GM23338 (cell line): ENCODE data around the gene TNNI3. TPM values are rescaled to one million over a fixed set of nuclear protein-coding genes. Genes with fewer than 3 reads are reported as not detected.
A peak's percentile ranks its signal among the peaks of the same experiment; 100 is the strongest.

Experiments used
- ATAC-seq: fragments of 200-7000 bp; cut with Tn5 transposase; 3 replicates; pipeline ENCODE4 v1.9.1; 2020
- DNase-seq: peaks from one replicate; pipeline ENCODE4 v3.0.0-alpha.2; 2015; ENCODE audit warnings: low spot score
- H2AFZ ChIP-seq: fragments of 200-600 bp; sonication (generic); 2 replicates; pipeline ENCODE4 v1.8.0; 2016; ENCODE audit warnings: antibody characterized with exemption, mild to moderate bottlenecking, moderate library complexity
- H3F3A ChIP-seq: fragments of 200-600 bp; sonication (generic); replicated peaks from 2 replicates; pipeline ENCODE4 v1.8.0; 2017; ENCODE audit warnings: antibody characterized with exemption, mixed run types, low read depth
- H3K27ac ChIP-seq: fragments of 200-600 bp; sonication (generic); 2 replicates; pipeline ENCODE4 v1.6.1; 2016; ENCODE audit warnings: low read depth
- H3K27me3 ChIP-seq: fragments of 200-600 bp; sonication (generic); 2 replicates; pipeline ENCODE4 v1.8.0; 2016; ENCODE audit warnings: mild to moderate bottlenecking, mixed run types, moderate library complexity; ENCODE audit not compliant: insufficient read depth
- H3K36me3 ChIP-seq: fragments of 200-600 bp; sonication (generic); 2 replicates; pipeline ENCODE4 v1.8.0; 2016; ENCODE audit warnings: mild to moderate bottlenecking; ENCODE audit not compliant: insufficient read depth
- H3K4me1 ChIP-seq: fragments of 200-600 bp; sonication (generic); 2 replicates; pipeline ENCODE4 v1.8.0; 2016; ENCODE audit warnings: mild to moderate bottlenecking, moderate library complexity; ENCODE audit not compliant: insufficient read depth
- H3K4me2 ChIP-seq: fragments of 200-600 bp; sonication (generic); 2 replicates; pipeline ENCODE4 v1.7.1; 2017; ENCODE audit warnings: mixed run types
- H3K4me3 ChIP-seq: fragments of 200-600 bp; sonication (generic); 2 replicates; pipeline ENCODE4 v1.6.1; 2016; ENCODE audit warnings: mixed run types
- H3K79me2 ChIP-seq: fragments of 200-600 bp; sonication (generic); replicated peaks from 2 replicates; pipeline ENCODE4 v1.8.0; 2017; ENCODE audit warnings: mild to moderate bottlenecking; ENCODE audit not compliant: insufficient read depth
- H3K9me2 ChIP-seq: fragments of 200-600 bp; sonication (generic); 2 replicates; pipeline ENCODE4 v1.8.0; 2017; ENCODE audit not compliant: insufficient read depth
- H4K20me1 ChIP-seq: fragments of 200-600 bp; sonication (generic); replicated peaks from 2 replicates; pipeline ENCODE4 v1.8.0; 2017; ENCODE audit warnings: mild to moderate bottlenecking; ENCODE audit not compliant: insufficient read depth
- H3K27ac Mint-ChIP-seq: 2 replicates; pipeline ENCODE4 v1.8.0; 2020; ENCODE audit warnings: inconsistent platforms, mild to moderate bottlenecking, moderate library complexity, mixed read lengths
- H3K27me3 Mint-ChIP-seq: 3 replicates; pipeline ENCODE4 v1.8.0; 2022; ENCODE audit warnings: low read depth, mild to moderate bottlenecking, moderate library complexity, mixed read lengths, inconsistent platforms; ENCODE audit not compliant: insufficient read depth, poor library complexity
- H3K36me3 Mint-ChIP-seq: 3 replicates; pipeline ENCODE4 v1.8.0; 2021; ENCODE audit warnings: low read depth, mild to moderate bottlenecking, inconsistent platforms, moderate library complexity, mixed read lengths
- H3K4me1 Mint-ChIP-seq: 3 replicates; pipeline ENCODE4 v1.8.0; 2020; ENCODE audit warnings: mild to moderate bottlenecking, inconsistent platforms, mixed read lengths
- H3K4me3 Mint-ChIP-seq: 3 replicates; pipeline ENCODE4 v1.8.0; 2021; ENCODE audit warnings: moderate library complexity, mild to moderate bottlenecking, inconsistent platforms, mixed read lengths
- H3K9me3 Mint-ChIP-seq: 3 replicates; pipeline ENCODE4 v1.8.0; 2020; ENCODE audit warnings: moderate library complexity, mild to moderate bottlenecking, inconsistent platforms, mixed read lengths
- CREB1 ChIP-seq: fragments of 250-450 bp; sonication (Bioruptor Pico); IDR thresholded peaks from 2 replicates; pipeline ENCODE4 v1.5.0; 2020; ENCODE audit warnings: low read depth, mild to moderate bottlenecking, moderate library complexity
- ETS1 ChIP-seq: IDR thresholded peaks from 2 replicates; pipeline ENCODE4 v1.6.1; 2016; ENCODE audit warnings: antibody characterized with exemption
- EZH2 ChIP-seq: fragments of 200-600 bp; sonication (generic); IDR thresholded peaks from one replicate; pipeline ENCODE4 v1.8.0; 2017; ENCODE audit warnings: antibody characterized with exemption, mild to moderate bottlenecking, low read depth; ENCODE audit not compliant: unreplicated experiment
- EZH2phosphoT487 ChIP-seq: fragments of 200-600 bp; sonication (generic); IDR thresholded peaks from one replicate; pipeline ENCODE4 v1.8.1; 2018; ENCODE audit warnings: antibody characterized with exemption; ENCODE audit not compliant: unreplicated experiment
- NANOG ChIP-seq: IDR thresholded peaks from 2 replicates; pipeline ENCODE4 v1.6.1; 2016; ENCODE audit warnings: antibody characterized with exemption, borderline replicate concordance
- REST ChIP-seq: IDR thresholded peaks from one replicate; pipeline ENCODE4 v1.6.1; 2018; ENCODE audit warnings: antibody characterized with exemption; ENCODE audit not compliant: unreplicated experiment
- ZNF114 ChIP-seq: fragments of 250-450 bp; sonication (Bioruptor Pico); IDR thresholded peaks from 2 replicates; pipeline ENCODE4 v1.5.0; 2020; ENCODE audit warnings: mild to moderate bottlenecking, moderate library complexity
- ZNF331 ChIP-seq: fragments of 250-450 bp; sonication (Bioruptor Pico); IDR thresholded peaks from 2 replicates; pipeline ENCODE4 v1.5.0; 2020; ENCODE audit warnings: low read depth, mild to moderate bottlenecking, moderate library complexity
- ZNF462 ChIP-seq: fragments of 250-450 bp; sonication (Bioruptor Pico); IDR thresholded peaks from 2 replicates; pipeline ENCODE4 v1.5.0; 2020; ENCODE audit warnings: mild to moderate bottlenecking, moderate library complexity
- polyA plus RNA-seq: library from polyadenylated mRNA; unstranded; fragments of >200 nt; fragmentation: Nextera tagmentation; extraction: Ambion mirVana; gene quantifications from 2 replicates; pipeline ENCODE4 v1.2.1, GENCODE V29; 2016
- total RNA-seq: library from RNA; depleted of rRNA; stranded (reverse); fragments of >200 nt; shearing (Covaris generic); gene quantifications from 2 replicates; pipeline ENCODE4 v1.2.3, GENCODE V29; 2014

The TNNI3 gene
- total and polyA plus RNA-seq, 2 experiments from 2014 or later: 21.5 to 150 TPM

GRCh38 chr19:55114566-55115145 lies 42.9 kb downstream of the TNNI3 start:
- peaks cover 12% of the 10 kb centered on the region for H3K27me3 Mint-ChIP-seq
- Histone ChIP-seq H4K20me1 (peaks cover 30% of the 10 kb centered on the region), H3K4me1 (peaks cover 29% of the 10 kb centered on the region), H3F3A (peaks cover 5% of the 10 kb centered on the region; the same call in 1 of the 2 replicates), H3K27ac (no peak overlapping the region), H3K36me3 (no peaks in the 10 kb centered on the region), H3K4me2 (no peak overlapping the region), H3K27me3 (no peaks in the 10 kb centered on the region), H3K4me3 (no peak overlapping the region), H2AFZ (no peak overlapping the region), H3K79me2 (peaks cover 42% of the 10 kb centered on the region), H3K9me2 (no peaks in the 10 kb centered on the region)
- DNase-seq: no peak
- peak overlapping the region; percentile 89; the same call in 1 of the 3 replicates for H3K4me3 Mint-ChIP-seq
- no peaks in the 10 kb centered on the region; the same call in 2 of the 3 replicates for H3K9me3 Mint-ChIP-seq
- H3K36me3 Mint-ChIP-seq: peaks cover 2% of the 10 kb centered on the region; the same call in 1 of the 3 replicates
- H3K4me1 Mint-ChIP-seq: peaks cover 28% of the 10 kb centered on the region
- ATAC-seq: no peak
- TF ChIP-seq REST: no peak
- TF ChIP-seq EZH2phosphoT487: no peak
- TF ChIP-seq ZNF462 (CRISPR knock-in tag): no peak
- no peak for TF ChIP-seq ZNF114 (CRISPR knock-in tag)
- no peak for TF ChIP-seq CREB1 (CRISPR knock-in tag)
- no peak for TF ChIP-seq NANOG
- TF ChIP-seq EZH2: no peak
- no peak for TF ChIP-seq ETS1
- TF ChIP-seq ZNF331: no peak
- H3K27ac Mint-ChIP-seq: no peak overlapping the region
